ENCODE measurements around the gene PCDHGA1. TPM values are rescaled to one million over a fixed set of nuclear protein-coding genes. Genes with fewer than 3 reads are reported as not detected.
"Not testable (repeated sequence)": the region's sequence is repeated elsewhere in the genome, so short reads cannot be mapped to it uniquely, and the experiment has no call there.

PCDHGA1 gene
- total RNA-seq, 2 donors from 2014 or later: 0.33 to 0.78 TPM

- H3K9me3 ChIP-seq: peaks cover 0 to 65% (median 7%) of the 10 kb centered on the region in 3 donors
- ATAC-seq (no peak), DNase-seq (no peak)
Measured at GRCh38 chr5:141384471-141385267, 54.4 kb downstream of the PCDHGA1 start.

GRCh38 chr5:141387557-141388311, 57.4 kb downstream of the PCDHGA1 start, which contains the start of gene PCDHGB4:
TSS of gene PCDHGB4 (plus strand) at chr5:141387698. CDS start at chr5:141387885, 187 bp downstream.
- TF ChIP-seq CTCF (IDR thresholded peaks at IDR 0.05): peak in 4 of 7 experiments; percentile 27 to 34 (median 32)
- intact Hi-C loops (cut with DNase I); H3K4me3 ChIP-seq; H3K27me3 ChIP-seq; H3K36me3 ChIP-seq (replicated peaks in 1 of 2; ENCODE audit: insufficient read depth in 1 of 2, low read depth in 2 of 2); H3K4me1 ChIP-seq; H3K27ac ChIP-seq: not testable (repeated sequence)
- ATAC-seq (peak; percentile 62), DNase-seq (peak in 2 of 4 donors; percentile 26 to 32)
- H3K9me3 ChIP-seq: peaks cover 0 to 68% (median 12%) of the 10 kb centered on the region in 3 donors
- 8 to 12% methylated on average over 17 to 23 of the region's 40 CpGs for WGBS, 2 donors

More at GRCh38 chr5:141384471-141385267, 54.4 kb downstream of the PCDHGA1 start:
- Histone ChIP-seq H3K4me3 (no peak overlapping the region), H3K27me3 (no peaks in the 10 kb centered on the region), H3K27ac (no peak overlapping the region), H3K4me1 (no peaks in the 10 kb centered on the region), H3K36me3 (replicated peaks in 1 of 2; ENCODE audit: insufficient read depth in 1 of 2, low read depth in 2 of 2) (no peaks in the 10 kb centered on the region)
- no peak for TF ChIP-seq CTCF (IDR thresholded peaks at IDR 0.05)
- no peak for TF ChIP-seq POLR2A (IDR thresholded peaks at IDR 0.05)
- WGBS, 2 donors: 35 to 55% methylated on average over 16 to 42 of the region's 43 CpGs
- intact Hi-C loops (cut with DNase I): no loop called here

- WGBS, 2 donors: 29 to 43% methylated on average over 10 of the region's 10 CpGs
- H3K36me3 ChIP-seq (replicated peaks in 1 of 2; ENCODE audit: insufficient read depth in 1 of 2, low read depth in 2 of 2): no peaks in the 10 kb centered on the region
- H3K9me3 ChIP-seq: peaks cover 0 to 68% (median 20%) of the 10 kb centered on the region in 3 donors
- no peak overlapping the region for H3K27ac ChIP-seq
- intact Hi-C loops (cut with DNase I): no loop called here
- no peak for ATAC-seq
- no peaks in the 10 kb centered on the region for H3K4me1 ChIP-seq
- TF ChIP-seq POLR2A (IDR thresholded peaks at IDR 0.05): no peak
- no peak for TF ChIP-seq CTCF (IDR thresholded peaks at IDR 0.05)
- DNase-seq: no peak
- no peak overlapping the region for H3K4me3 ChIP-seq
- no peaks in the 10 kb centered on the region for H3K27me3 ChIP-seq
Measured at GRCh38 chr5:141388661-141389060, 58.3 kb downstream of the PCDHGA1 start.

GRCh38 chr5:141389153-141390042, 59.1 kb downstream of the PCDHGA1 start:
- no peak for TF ChIP-seq CTCF (IDR thresholded peaks at IDR 0.05)
- TF ChIP-seq POLR2A (IDR thresholded peaks at IDR 0.05): no peak
- Histone ChIP-seq H3K4me3 (no peak overlapping the region), H3K36me3 (replicated peaks in 1 of 2; ENCODE audit: insufficient read depth in 1 of 2, low read depth in 2 of 2) (no peaks in the 10 kb centered on the region), H3K27me3 (no peaks in the 10 kb centered on the region), H3K4me1 (no peaks in the 10 kb centered on the region), H3K27ac (no peak overlapping the region), H3K9me3 (peaks cover 0 to 67% (median 18%) of the 10 kb centered on the region in 3 donors)
- WGBS, 2 donors: 22 to 36% methylated on average over 22 to 73 of the region's 77 CpGs
- ATAC-seq (no peak), DNase-seq (no peak)
- intact Hi-C loops (cut with DNase I): no loop called here

All from body of pancreas (tissue), 4 donors.